ENCODE results near the gene TMEM244.

TMEM244 gene

DNA sequence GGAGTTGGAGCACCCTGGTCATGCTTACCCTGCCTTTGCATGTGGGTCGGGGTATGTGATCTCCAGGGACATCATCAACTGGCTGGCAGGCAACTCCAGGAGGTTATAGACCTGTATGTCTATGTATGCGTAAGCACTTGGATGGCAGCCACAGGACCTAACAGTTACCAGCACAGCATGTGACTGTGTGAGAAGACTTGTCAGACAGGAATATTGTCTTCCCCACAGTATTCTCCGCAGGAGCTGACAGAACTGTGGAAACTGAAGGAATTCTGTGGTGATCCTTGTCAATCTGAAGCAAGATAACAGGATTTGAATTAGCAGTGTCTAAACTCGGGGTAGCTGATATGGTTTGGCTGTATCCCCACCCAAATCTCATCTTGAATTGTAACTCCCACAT is 59.2 kb downstream of the TMEM244 start:
- DNase-seq, result no peak

DNA sequence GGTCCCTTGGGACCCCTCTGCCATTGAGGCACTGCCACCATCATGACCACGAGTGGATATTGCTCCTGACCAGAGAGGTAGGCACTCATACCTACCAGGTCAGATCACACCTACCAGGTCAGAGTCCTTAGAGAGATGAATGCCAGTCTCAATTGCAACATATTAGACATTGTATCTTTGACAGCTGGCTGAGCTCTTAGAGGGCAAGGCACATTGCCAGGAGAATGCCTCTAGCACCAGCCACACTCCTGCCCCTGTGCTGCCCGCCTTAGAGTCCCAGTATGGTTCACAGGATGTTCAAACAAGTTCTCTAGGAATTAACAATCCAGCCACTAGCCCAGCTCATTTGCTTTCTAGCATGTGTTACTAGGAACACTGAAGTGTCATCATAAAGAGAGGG is 65.9 kb downstream of the TMEM244 start:
- DNase-seq, result no peak

DNA sequence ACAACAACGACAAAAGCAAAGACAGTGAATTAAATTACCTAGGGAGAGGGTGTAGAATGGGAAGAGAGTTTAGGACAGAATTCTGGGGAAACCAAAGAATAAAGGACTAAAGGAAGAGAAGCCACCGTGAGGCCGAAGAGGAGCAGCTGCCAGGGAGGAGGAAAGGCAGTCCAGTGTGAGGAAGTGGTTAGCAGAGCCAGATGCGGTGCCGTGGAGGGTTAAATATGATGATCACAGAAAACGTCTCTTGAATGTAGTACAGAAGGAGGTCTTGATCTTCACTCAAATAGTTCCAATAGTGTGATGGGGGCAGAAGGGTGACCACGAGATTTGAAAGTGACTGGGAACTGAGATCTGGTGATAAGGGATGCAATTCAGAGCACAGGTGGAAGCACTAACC is 67.7 kb downstream of the TMEM244 start:
- no peak for DNase-seq

DNA sequence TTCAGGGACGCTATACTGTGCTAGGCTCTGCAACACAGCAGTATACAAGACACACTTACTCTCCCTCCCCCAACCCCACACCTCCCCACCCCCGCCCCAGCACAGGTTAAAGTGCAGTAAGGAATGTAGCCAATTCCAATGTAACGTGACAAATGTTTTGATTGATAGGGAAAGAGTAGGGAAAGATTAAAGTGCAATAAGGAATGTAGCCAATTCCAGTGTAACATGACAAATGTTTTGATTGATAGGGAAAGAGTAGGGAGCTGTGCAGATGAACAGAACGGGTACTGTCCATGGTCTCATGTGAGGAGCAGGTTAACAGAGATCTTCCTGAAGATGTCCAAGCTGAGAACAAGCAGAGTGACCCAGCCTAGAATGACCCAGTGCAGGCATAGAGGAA is 69.1 kb downstream of the TMEM244 start:
- no peak for DNase-seq

DNA sequence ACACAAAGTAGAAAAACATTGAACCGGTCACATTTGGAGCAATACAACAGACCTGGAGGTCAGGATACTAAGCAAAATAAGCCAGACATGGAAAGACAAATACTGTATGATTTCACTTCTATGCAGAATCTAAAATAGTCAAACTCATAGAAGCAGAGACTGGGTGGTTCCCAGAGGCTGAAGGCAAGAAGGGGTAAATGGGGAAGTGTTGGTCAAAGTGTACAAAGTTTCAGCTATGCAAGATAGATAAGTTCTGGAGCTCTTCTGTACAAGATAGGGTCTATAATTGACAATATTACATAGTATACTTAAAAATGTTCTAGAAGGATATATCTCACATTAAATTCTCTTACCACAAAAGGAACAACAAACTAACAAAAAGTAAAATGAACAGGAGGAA is 70.3 kb downstream of the TMEM244 start:
- no peak for DNase-seq

DNA sequence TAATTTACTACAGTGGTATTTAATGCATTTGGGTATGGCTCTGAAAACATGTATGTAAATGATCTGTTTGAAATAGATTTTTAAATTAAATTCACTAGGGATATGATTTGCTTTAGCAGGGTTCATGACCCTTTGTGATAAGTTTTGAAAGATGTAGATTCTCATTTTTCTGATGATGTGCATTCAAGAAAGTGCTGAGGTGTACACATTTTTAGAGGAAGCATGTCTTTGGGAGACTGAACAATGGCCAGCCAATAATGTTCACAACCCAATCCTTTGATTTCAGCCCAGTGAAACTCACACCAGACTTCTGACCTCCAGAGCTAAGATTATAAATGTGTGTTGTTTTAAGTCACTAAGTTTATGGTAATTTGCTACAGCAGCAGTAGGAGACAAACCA is 71.1 kb downstream of the TMEM244 start:
- no peak for DNase-seq

DNA sequence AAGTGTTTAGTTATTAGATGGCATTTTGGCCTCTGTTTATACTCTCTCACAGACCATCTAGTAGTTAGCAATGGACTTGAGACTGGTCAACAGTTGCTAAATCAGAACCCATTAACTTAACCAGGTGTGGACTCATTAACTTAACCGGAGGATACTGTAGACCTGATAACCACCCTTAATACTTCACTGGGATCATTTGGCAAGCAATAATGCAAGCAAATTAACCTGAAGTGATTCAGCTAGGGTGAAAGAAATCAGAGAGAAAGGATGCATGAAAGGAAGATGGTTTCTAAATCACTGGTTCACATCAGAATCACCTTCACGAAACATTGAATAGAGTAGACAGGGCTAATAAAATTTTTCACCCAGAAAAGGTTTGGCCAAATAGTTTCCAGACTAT is 73.3 kb downstream of the TMEM244 start:
- no peak for DNase-seq

DNA sequence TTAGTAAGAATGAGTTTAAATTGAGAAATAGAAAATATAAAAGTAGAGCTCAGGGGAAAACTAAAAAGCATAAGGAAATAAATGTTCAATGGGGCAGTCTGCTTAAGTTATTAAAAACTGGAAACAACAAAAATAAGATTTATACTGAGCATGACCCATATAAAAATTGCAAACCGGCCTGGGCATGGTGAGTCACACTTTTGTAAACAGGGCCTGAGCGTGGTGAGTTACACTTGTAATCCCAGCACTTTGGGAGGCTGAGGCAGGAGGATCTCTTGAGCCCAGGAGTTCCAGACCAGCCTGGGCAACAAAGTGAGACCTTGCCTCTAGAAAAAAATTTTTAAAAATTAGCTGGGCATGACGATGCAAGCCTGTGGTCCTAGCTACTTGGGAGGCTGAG is 74.6 kb downstream of the TMEM244 start:
- no peak for DNase-seq

DNA sequence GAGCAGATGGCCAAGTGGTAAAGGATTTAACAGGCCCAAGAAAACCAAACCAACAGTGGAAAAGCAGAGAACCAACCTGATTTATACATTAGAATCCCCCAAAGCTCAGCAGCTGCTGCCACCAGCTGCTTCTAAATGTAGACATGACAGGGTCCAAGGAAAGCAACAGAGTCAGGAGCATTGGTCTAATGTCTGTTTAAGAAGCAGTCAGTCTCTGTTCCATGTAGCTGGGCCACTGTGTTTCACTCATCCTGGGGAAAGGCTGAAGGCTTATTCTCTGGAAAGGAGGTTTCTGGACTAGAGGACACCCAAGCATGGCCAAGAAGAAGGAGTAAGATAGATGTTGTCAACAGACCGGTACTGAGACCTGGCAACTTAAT is 75.4 kb downstream of the TMEM244 start:
- DNase-seq, result no peak

DNA sequence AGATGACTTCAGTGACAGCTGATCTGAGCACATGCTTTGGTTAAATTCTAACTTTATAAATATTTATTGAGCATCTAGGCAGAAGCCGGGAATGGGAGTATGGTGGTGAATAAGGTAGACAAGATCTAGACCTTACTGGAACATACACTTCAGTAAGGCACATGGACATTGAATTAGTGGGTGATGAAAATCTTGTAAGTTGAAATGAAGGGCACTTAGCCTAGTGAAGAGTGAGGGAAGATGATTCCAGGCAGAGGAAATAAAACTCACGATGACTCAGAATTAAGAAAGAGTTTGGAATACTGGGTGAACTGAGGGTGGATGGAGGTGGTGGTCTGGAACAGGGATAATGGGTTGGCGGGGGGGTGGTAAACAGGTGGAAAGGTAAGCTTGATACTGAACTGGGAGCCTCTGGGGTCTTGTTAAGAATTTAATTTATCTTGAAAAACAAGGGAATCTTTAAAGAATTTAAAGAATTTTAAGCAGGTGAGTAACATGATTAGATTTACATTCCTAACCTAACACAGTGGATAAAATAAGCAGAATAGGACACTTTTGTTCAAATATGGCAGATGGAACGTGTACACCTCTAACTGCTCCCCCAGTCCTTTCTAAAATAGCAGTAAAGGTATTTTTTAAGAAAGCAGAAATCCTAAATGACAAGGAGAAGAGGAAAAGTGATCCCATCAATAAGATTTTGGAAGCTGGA is 75.9 kb downstream of the TMEM244 start:
- no peak for DNase-seq

Measured in NCI-H1417 (cell line).